MCF 10A (cell line): ENCODE results near the gene WWOX. TPM values are rescaled to one million over a fixed set of nuclear protein-coding genes. Genes with fewer than 3 reads are reported as not detected.
"Not testable (repeated sequence)": the region's sequence is repeated elsewhere in the genome, so short reads cannot be mapped to it uniquely, and the experiment has no call there.

Experiments
- BruUV-seq: library from RNA; stranded (reverse); fragments of 400-500 nt; replicated peaks from 2 replicates; lab custom pipeline; 2021; lab: Mats Ljungman, UMichigan
- CTCF ChIA-PET: fragments of 300-600 bp; sonication (Branson Sonifier 250); formaldehyde crosslinking; extraction: SDS; loops from one replicate; lab custom pipeline; 2021; ENCODE audit warnings: antibody characterized with exemption, inconsistent platforms; lab: Yijun Ruan, JAX
- POLR2A ChIA-PET: fragments of 300-600, 350-650 bp; sonication (Branson Sonifier 250); formaldehyde crosslinking; extraction: SDS; loops from one replicate; lab custom pipeline; 2020; ENCODE audit warnings: antibody characterized with exemption, inconsistent platforms; lab: Yijun Ruan, JAX
- DNase-seq: peaks from one replicate; pipeline ENCODE4 v3.0.0-alpha.2; 2018; ENCODE audit not compliant: unreplicated experiment
- H3K27ac Mint-ChIP-seq: one replicate; pipeline ENCODE4 v1.8.0; 2022; ENCODE audit warnings: mild to moderate bottlenecking, low read depth, mixed read lengths; ENCODE audit not compliant: unreplicated experiment
- H3K27me3 Mint-ChIP-seq: one replicate; pipeline ENCODE4 v1.8.0; 2022; ENCODE audit warnings: mixed read lengths; ENCODE audit not compliant: insufficient read depth, unreplicated experiment
- H3K36me3 Mint-ChIP-seq: one replicate; pipeline ENCODE4 v1.8.0; 2022; ENCODE audit warnings: mild to moderate bottlenecking, moderate library complexity, mixed read lengths; ENCODE audit not compliant: insufficient read depth, unreplicated experiment
- H3K4me1 Mint-ChIP-seq: one replicate; pipeline ENCODE4 v1.8.0; 2022; ENCODE audit warnings: mixed read lengths; ENCODE audit not compliant: insufficient read depth, unreplicated experiment
- H3K4me3 Mint-ChIP-seq: one replicate; pipeline ENCODE4 v1.8.0; 2022; ENCODE audit warnings: mild to moderate bottlenecking, moderate library complexity, mixed read lengths; ENCODE audit not compliant: unreplicated experiment
- H3K9me3 Mint-ChIP-seq: one replicate; pipeline ENCODE4 v1.8.0; 2022; ENCODE audit warnings: mixed read lengths; ENCODE audit not compliant: unreplicated experiment
- CTCF ChIP-seq: fragments of 200-600 bp; IDR thresholded peaks from one replicate; pipeline ENCODE4 v1.8.0; 2022; ENCODE audit warnings: antibody characterized with exemption, mild to moderate bottlenecking; ENCODE audit not compliant: unreplicated experiment
- intact Hi-C: fragments of 100-400 bp; cut with micrococcal nuclease; formaldehyde crosslinking; loops from 2 replicates; pipeline ENCODE4 v1.14.1; 2022
- total RNA-seq: library from RNA; stranded (reverse); gene quantifications from 2 replicates; pipeline ENCODE4 v1.2.3, GENCODE V29; 2022

The WWOX gene
- total RNA-seq, 1 experiment from 2014 or later = 18.1 TPM

- no peaks in the 10 kb centered on the region for H3K27me3 Mint-ChIP-seq
- no peak for TF ChIP-seq CTCF
- DNase-seq = no peak
- H3K27ac Mint-ChIP-seq = no peak overlapping the region
- H3K36me3 Mint-ChIP-seq = no peaks in the 10 kb centered on the region
- H3K9me3 Mint-ChIP-seq = no peaks in the 10 kb centered on the region
- BruUV-seq = no TSS peak
- no peaks in the 10 kb centered on the region for H3K4me1 Mint-ChIP-seq
- H3K4me3 Mint-ChIP-seq = no peak overlapping the region
- POLR2A ChIA-PET = interaction anchor here (0.6 kb wide), 1 partner anchor 1138 kb away, joined by 3 read pairs; no protein-coding TSS in a partner anchor
- CTCF ChIA-PET = no interaction called here
- intact Hi-C loops = no loop called here
Observed at GRCh38 chr16:79250502-79251098, 1151.1 kb downstream of the WWOX start.

- TF ChIP-seq CTCF = no peak
- H3K4me1 Mint-ChIP-seq = no peaks in the 10 kb centered on the region
- no peaks in the 10 kb centered on the region for H3K9me3 Mint-ChIP-seq
- H3K4me3 Mint-ChIP-seq = no peak overlapping the region
- DNase-seq = no peak
- no TSS peak for BruUV-seq
- no peaks in the 10 kb centered on the region for H3K27me3 Mint-ChIP-seq
- no peak overlapping the region for H3K27ac Mint-ChIP-seq
- ChIA-PET POLR2A (no interaction called here), CTCF (interaction anchor here (0.5 to 0.6 kb wide), 3 partner anchors 80 to 639 kb away, joined by 3 to 4 read pairs (median 4); no protein-coding TSS in a partner anchor)
- no peaks in the 10 kb centered on the region for H3K36me3 Mint-ChIP-seq
- intact Hi-C loops = no loop called here
Observed at GRCh38 chr16:79253100-79253631, 1153.7 kb downstream of the WWOX start.

- Mint-ChIP-seq H3K4me3 (no peak overlapping the region), H3K36me3 (no peaks in the 10 kb centered on the region), H3K27ac (no peak overlapping the region), H3K27me3 (no peaks in the 10 kb centered on the region), H3K4me1 (no peaks in the 10 kb centered on the region), H3K9me3 (no peaks in the 10 kb centered on the region)
- intact Hi-C loops = no loop called here
- no peak for DNase-seq
- TF ChIP-seq CTCF = no peak
- BruUV-seq = no TSS peak
- CTCF ChIA-PET = interaction anchor here (1.4 kb wide), 1 partner anchor 754 kb away, joined by 4 read pairs; no protein-coding TSS in a partner anchor
- POLR2A ChIA-PET = no interaction called here
Observed at GRCh38 chr16:79257953-79258490, 1158.6 kb downstream of the WWOX start.

- H3K9me3 Mint-ChIP-seq = not testable (repeated sequence)
- CTCF ChIA-PET = interaction anchor here (0.6 kb wide), 2 partner anchors 32 to 94 kb away, joined by 3 to 4 read pairs; no protein-coding TSS in a partner anchor
Observed at GRCh38 chr16:79260890-79261289, 1161.4 kb downstream of the WWOX start.

More at GRCh38 chr16:79260890-79261289, 1161.4 kb downstream of the WWOX start:
- POLR2A ChIA-PET, H3K4me1 Mint-ChIP-seq, DNase-seq, BruUV-seq, H3K4me3 Mint-ChIP-seq, H3K27ac Mint-ChIP-seq, H3K27me3 Mint-ChIP-seq, intact Hi-C loops, H3K36me3 Mint-ChIP-seq: not testable (repeated sequence)
